Loucy (cell line): ENCODE measurements around the gene MYDGF.

ENCODE experiments used
- H2AFZ ChIP-seq: fragments of 200-600 bp; sonication (generic); 2 replicates; pipeline ENCODE4 v1.6.0; 2016; ENCODE audit warnings: antibody characterized with exemption, mild to moderate bottlenecking, low read length, moderate library complexity
- H3F3A ChIP-seq: fragments of 200-600 bp; 2 replicates; pipeline ENCODE4 v1.6.0; 2016; ENCODE audit warnings: antibody characterized with exemption, low read depth, mild to moderate bottlenecking
- H3K27me3 ChIP-seq: fragments of 200-600 bp; sonication (generic); 2 replicates; pipeline ENCODE4 v1.6.1; 2014; ENCODE audit warnings: low read length, mild to moderate bottlenecking; ENCODE audit not compliant: insufficient read depth, poor library complexity, severe bottlenecking
- H3K36me3 ChIP-seq: fragments of 200-600 bp; sonication (generic); 2 replicates; pipeline ENCODE4 v1.6.1; 2016; ENCODE audit warnings: low read length; ENCODE audit not compliant: insufficient read depth
- H3K4me1 ChIP-seq: fragments of 200-600 bp; sonication (generic); 2 replicates; pipeline ENCODE4 v1.5.1; 2014; ENCODE audit warnings: low read length, mild to moderate bottlenecking; ENCODE audit not compliant: insufficient read depth, poor library complexity, severe bottlenecking
- H3K4me2 ChIP-seq: fragments of 200-600 bp; sonication (generic); 2 replicates; pipeline ENCODE4 v1.6.0; 2014; ENCODE audit warnings: antibody characterized with exemption, low read length, low read depth, mild to moderate bottlenecking; ENCODE audit not compliant: poor library complexity, severe bottlenecking
- H3K4me3 ChIP-seq: fragments of 200-600 bp; sonication (generic); 2 replicates; pipeline ENCODE4 v1.5.1; 2014; ENCODE audit warnings: low read length, mild to moderate bottlenecking, mixed read lengths; ENCODE audit not compliant: poor library complexity, severe bottlenecking
- H3K79me2 ChIP-seq: fragments of 200-600 bp; sonication (generic); 2 replicates; pipeline ENCODE4 v1.6.1; 2014; ENCODE audit warnings: low read length; ENCODE audit not compliant: insufficient read depth
- H3K9ac ChIP-seq: fragments of 200-600 bp; sonication (generic); 2 replicates; pipeline ENCODE4 v1.6.0; 2014; ENCODE audit warnings: mild to moderate bottlenecking, low read depth, low read length, moderate library complexity; ENCODE audit not compliant: poor library complexity, severe bottlenecking
- H3K9me2 ChIP-seq: fragments of 200-600 bp; sonication (generic); replicated peaks from 2 replicates; pipeline ENCODE4 v1.6.1; 2016; ENCODE audit warnings: low read depth, low read length, mixed read lengths
- H3K9me3 ChIP-seq: fragments of 200-600 bp; sonication (generic); 2 replicates; pipeline ENCODE4 v1.6.1; 2014; ENCODE audit warnings: mild to moderate bottlenecking, antibody characterized with exemption, low read length, low read depth; ENCODE audit not compliant: insufficient read depth
- H4K20me1 ChIP-seq: fragments of 200-600 bp; sonication (generic); 2 replicates; pipeline ENCODE4 v1.6.0; 2014; ENCODE audit warnings: antibody characterized with exemption, low read length, mild to moderate bottlenecking; ENCODE audit not compliant: insufficient read depth, poor library complexity, severe bottlenecking
- CTCF ChIP-seq: fragments of 200-600 bp; sonication (generic); conservative IDR thresholded peaks from 2 replicates; pipeline ENCODE4 v1.5.1; 2014; ENCODE audit warnings: mild to moderate bottlenecking, antibody characterized with exemption, low read length
- EZH2phosphoT487 ChIP-seq: fragments of 200-600 bp; IDR thresholded peaks from 2 replicates; pipeline ENCODE4 v1.6.1; 2018; ENCODE audit warnings: antibody characterized with exemption, mild to moderate bottlenecking, moderate library complexity, borderline replicate concordance

Gene MYDGF

GRCh38 chr19:4688587-4688986 is 18.4 kb upstream of the MYDGF start:
- Histone ChIP-seq H3K79me2 (no peaks in the 10 kb centered on the region), H3K9me2 (no peaks in the 10 kb centered on the region), H3K4me1 (no peaks in the 10 kb centered on the region), H4K20me1 (no peaks in the 10 kb centered on the region), H3K36me3 (peaks cover 58% of the 10 kb centered on the region; the same call in 1 of the 2 replicates), H3K4me2 (no peak overlapping the region), H3K27me3 (no peaks in the 10 kb centered on the region), H3K9ac (no peak overlapping the region), H3K9me3 (no peaks in the 10 kb centered on the region), H3K4me3 (no peak overlapping the region), H3F3A (no peaks in the 10 kb centered on the region), H2AFZ (no peak overlapping the region)
- TF ChIP-seq EZH2phosphoT487: no peak
- TF ChIP-seq CTCF: no peak

- no peaks in the 10 kb centered on the region for H3F3A ChIP-seq
Observed at GRCh38 chr19:4687396-4687795, 17.3 kb upstream of the MYDGF start.

GRCh38 chr19:4686700-4687099 is 16.6 kb upstream of the MYDGF start:
- Histone ChIP-seq H3K36me3 (peaks cover 41% of the 10 kb centered on the region; the same call in 1 of the 2 replicates), H3K4me2 (no peak overlapping the region), H4K20me1 (no peaks in the 10 kb centered on the region), H3F3A (no peaks in the 10 kb centered on the region), H2AFZ (no peak overlapping the region), H3K9me3 (no peaks in the 10 kb centered on the region), H3K9ac (no peak overlapping the region), H3K4me1 (no peaks in the 10 kb centered on the region), H3K27me3 (no peaks in the 10 kb centered on the region), H3K79me2 (no peaks in the 10 kb centered on the region), H3K4me3 (no peak overlapping the region), H3K9me2 (no peaks in the 10 kb centered on the region)
- no peak for TF ChIP-seq CTCF
- no peak for TF ChIP-seq EZH2phosphoT487

More at GRCh38 chr19:4687396-4687795, 17.3 kb upstream of the MYDGF start:
- Histone ChIP-seq H3K4me2 (no peak overlapping the region), H3K9ac (no peak overlapping the region), H3K9me2 (no peaks in the 10 kb centered on the region), H4K20me1 (no peaks in the 10 kb centered on the region), H3K4me1 (no peaks in the 10 kb centered on the region), H3K36me3 (peaks cover 46% of the 10 kb centered on the region; the same call in 1 of the 2 replicates), H3K79me2 (no peaks in the 10 kb centered on the region), H3K27me3 (no peaks in the 10 kb centered on the region), H3K9me3 (no peaks in the 10 kb centered on the region), H2AFZ (no peak overlapping the region), H3K4me3 (no peak overlapping the region)
- TF ChIP-seq EZH2phosphoT487 (no peak), CTCF (no peak)
